NCI-H82 treated with DMSO at 0.1 percent for 48 hours (cell line): ENCODE measurements around the gene SGMS1.
"Not testable (repeated sequence)": the region's sequence is repeated elsewhere in the genome, so short reads cannot be mapped to it uniquely, and the experiment has no call there.

ENCODE experiments used
- DNase-seq: peaks from one replicate; lab custom pipeline; 2025; ENCODE audit not compliant: unreplicated experiment; lab: John Stamatoyannopoulos, UW

SGMS1 gene

DNA sequence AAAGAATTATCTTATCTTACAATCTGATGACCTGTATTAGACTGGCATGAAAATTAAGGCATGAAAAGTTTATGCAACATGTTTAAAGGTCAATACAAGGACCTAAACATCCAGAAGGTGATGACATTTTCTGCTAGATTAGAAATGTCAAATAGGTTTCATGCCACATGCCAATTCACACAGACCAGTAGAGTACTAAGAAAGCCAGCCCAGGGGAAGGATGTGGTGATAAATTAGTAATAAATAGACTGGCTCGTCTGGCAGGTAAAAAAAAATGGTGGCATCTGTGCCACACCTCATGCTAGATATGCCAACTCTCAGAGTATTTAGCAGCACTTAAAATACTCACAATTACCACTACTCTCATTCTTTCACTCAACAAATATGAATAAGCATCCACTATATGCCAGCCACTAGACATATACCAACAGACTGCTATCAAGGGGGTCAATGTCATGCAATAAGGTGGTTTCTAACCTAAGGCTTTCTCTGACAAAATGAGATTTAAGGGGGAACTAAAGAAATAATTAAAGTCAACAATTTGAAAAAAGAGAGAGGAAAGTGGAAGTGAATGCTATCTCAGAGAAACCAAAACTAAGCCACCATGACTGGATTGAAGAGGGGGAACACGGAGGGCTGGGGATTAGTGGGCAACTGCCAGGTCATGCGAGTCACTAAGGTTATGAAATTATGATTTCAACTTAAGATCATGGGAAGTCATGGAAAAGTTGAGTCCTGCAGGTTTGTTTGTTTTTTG lies 83.5 kb downstream of the SGMS1 start:
- DNase-seq, result no peak

- DNase-seq, result no peak
These were observed 85.0 kb downstream of the SGMS1 start for GRCh38 chr10:50538555-50539398.

DNA sequence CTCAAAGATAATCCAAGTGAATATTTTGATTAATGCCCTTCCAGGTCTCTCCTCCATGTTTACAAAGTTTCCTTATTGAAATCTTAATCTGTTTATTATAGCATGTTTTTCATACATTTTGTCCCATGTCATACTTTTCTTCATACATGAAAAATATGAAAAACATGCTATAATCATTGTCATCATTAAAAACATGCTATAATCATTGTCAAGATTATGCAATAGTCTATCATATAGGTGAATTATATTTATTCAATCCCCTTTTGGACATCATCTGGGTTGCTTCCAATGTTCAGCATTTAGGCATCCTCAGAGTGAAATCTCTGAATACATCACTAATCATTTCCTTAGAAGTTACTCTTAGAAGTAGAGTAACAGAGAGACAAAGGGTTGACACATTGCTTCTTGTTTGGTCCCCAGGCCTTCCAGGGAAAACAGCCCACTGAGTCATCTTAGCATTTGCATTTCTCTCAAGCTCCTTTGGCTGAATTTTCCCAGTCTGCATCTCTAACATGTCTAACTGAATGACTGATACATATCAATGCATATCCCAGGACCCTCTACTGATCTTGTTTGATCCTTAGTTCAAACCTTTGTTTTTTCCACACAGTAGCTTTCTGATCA lies 87.0 kb downstream of the SGMS1 start:
- DNase-seq, result no peak

DNA sequence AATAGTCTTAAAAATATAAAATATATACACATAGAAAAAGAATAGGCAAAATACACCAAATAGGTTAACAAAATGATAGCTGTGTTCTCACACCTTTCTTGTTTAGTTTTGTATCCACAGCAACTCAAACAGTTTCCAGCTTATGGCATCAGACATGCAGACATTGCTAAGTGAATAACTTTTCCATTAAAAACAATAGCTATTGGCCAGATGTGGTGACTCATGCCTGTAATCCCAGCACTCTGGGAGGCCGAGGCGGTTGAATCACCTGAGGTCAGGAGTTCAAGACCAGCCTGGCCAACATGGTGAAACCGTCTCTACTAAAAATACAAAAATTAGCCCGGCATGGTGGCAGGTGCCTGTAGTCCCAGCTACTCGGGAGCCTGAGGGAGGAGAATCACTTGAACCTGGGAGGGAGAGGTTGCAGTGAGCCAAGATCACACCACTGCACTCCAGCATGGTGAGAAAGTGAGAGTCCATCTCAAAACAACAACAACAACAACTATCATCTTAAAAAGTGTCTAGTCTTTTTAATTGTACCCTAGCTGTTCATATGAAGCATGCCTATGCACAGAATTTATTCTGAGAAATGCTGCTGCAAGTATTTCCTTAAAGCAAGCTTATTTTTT lies 88.9 kb downstream of the SGMS1 start:
- not testable (repeated sequence) for DNase-seq

GRCh38 chr10:50533296-50533695 lies 90.5 kb downstream of the SGMS1 start:
- DNase-seq, result no peak

DNA sequence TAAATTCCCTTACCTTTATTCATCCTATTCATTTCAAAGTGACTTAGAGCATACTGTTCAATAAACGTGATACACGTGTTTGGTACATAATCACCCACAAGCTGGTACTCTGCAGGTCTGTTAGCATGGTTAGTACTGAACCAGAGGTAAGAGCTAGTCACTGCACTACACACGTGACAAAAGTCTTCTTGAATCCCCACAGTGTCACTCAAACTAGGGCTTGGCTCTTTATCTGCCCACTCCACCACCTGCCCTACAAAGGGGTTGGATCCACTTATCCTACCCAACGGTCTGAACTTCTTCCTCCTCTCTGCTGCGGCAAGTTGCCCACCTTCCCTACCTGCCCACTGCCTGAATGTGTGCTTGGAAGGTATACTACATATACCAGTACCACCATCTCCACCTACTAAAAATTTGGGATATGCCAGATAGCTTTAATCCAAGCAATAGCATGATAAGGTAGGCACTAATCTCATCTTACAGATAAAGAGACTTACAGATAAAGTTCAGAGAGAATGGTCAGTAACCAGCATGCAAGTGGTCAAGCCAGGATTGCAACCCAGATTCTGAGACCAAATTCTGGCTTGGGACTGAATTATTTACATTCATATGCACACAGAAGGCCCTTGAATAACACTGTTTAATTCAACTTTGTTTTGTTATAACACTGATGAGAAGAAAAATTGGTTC lies 92.2 kb downstream of the SGMS1 start:
- no peak for DNase-seq

DNA sequence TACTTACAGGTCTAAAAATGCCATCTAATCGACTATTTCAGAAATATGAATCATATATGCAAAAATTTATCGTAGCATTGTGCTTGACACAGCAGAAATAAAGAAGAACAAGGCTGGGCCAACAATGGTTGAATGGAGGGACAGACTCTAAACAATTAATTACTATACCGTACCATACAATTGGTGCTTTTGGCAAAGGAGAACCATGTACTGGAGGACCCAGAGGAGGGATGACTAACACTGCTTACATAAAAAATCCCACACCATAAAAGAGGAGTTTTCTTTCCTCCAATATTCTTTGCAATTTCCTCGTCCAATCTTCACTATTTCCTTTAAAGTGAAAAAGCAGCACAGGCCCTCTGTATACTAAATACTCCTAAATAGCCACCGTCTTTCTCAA lies 94.1 kb downstream of the SGMS1 start:
- DNase-seq, result no peak

- DNase-seq, result no peak
These were observed 95.5 kb downstream of the SGMS1 start for GRCh38 chr10:50528206-50528605.

GRCh38 chr10:50527442-50528043 lies 96.2 kb downstream of the SGMS1 start:
- DNase-seq, result no peak

GRCh38 chr10:50526185-50526584 lies 97.6 kb downstream of the SGMS1 start:
- DNase-seq, result no peak

- DNase-seq, result no peak
These were observed 100.4 kb downstream of the SGMS1 start for GRCh38 chr10:50523357-50523756.

DNA sequence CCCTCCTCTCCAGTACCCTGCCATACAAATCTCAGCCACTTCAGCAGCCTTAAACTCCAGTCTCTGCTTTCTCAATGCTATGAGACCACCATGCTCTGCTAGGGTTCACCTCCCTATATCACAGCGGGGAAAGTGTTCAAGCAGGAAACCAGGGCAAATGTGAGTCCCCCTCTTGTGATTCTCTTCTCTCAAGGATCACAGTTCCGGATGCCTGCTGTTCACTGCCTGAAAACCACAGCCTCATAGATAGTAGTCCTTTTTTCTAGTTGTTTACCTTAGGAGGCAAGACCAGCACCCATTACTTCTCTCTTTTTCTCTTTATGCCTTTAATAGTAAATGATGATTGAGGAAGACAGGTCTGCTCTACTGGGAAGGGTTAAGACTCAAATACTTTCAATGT lies 100.8 kb downstream of the SGMS1 start:
- DNase-seq, result no peak

DNA sequence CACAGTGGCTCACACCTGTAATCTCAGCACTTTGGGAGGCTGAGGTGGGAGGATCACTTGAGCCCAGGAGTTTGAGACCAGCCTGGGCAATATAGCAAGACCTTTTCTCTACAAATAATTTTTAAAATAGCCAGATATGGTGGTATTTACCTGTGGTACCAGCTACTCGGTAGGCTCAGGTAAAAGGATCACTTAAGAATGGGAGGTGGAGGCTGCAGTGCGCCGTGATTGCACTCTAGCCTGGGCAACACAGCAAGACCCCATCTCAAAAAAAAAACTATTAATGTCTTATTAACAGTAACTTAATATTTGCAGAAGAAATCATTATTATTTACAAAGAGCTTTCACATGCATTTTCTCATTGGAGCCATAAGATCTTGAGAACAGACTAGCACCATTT lies 103.6 kb downstream of the SGMS1 start:
- no peak for DNase-seq

DNA sequence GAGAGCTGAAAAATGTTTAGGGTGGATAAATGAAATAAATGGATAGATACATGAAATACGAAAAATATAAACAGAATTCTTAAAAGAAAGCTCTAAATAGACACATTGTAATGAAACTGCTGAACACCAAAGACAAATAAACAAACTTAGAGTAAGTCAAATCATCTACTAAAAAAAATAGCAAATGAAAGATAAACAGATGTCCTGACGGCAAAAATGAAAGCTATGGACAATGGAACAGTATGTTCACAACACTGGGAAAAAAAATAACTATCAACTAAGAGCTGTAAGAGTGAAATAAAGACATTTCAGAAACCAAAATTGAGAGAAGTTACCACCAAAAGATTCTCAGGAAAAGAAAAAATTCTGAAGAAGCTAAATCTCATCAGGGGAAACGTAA lies 106.1 kb downstream of the SGMS1 start:
- DNase-seq, result no peak

DNA sequence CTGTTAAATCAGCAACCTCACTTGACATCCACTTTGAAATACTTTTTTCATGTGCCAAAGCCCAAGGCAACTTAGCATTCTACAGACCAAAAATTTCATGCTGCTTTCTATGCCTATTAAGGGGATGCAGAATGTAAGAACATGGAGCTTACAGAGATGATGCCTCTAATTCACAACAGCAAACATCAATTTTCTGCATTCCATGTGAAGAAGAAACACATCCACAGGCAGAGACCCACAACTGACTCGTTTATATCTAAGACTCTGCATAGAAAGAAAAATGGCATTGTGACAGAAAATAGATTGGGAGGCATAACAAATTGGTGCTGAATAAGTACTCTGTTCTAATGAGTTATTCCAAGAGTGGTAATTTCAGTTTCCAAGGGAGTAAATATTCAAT lies 107.6 kb downstream of the SGMS1 start:
- DNase-seq, result no peak

- no peak for DNase-seq
These were observed 108.3 kb downstream of the SGMS1 start for GRCh38 chr10:50515420-50515819.

DNA sequence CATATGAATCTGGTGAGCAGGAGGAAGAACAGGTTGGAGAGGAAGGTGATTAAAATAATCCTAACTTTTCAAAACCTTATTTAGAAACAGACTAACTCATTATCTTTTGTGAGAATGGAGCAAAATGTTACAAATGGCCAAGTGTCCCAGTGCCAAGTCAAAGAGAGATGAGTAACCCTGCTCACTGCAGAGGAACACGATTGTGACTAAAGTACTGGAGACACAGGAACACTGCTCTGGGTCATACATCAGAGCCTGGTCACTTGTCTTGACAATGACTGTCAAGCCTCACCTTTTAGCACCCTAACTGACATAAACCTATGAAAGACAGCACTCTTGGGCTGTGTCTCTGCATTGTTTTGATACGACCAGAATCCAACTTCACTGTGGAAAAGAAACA lies 108.8 kb downstream of the SGMS1 start:
- DNase-seq, result no peak

DNA sequence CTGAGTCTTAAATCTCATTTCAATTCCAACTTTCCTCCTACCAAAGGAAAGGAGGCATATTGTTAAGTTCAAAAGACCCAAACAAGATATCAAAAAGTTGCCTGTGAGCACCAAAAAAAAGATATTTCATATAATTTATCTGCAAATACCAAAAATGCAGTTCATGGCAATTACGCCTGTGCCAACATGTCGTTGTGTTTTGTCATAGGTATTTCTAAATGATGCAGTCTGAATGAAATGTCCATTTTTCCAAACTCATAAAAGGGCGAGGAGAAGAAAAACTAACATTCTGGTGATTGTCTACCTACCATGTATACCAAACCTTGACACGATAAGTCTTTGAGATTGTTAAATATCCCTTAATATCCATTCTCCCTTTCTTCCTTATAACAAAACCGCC lies 109.8 kb downstream of the SGMS1 start:
- DNase-seq, result no peak

- no peak for DNase-seq
These were observed 110.9 kb downstream of the SGMS1 start for GRCh38 chr10:50512743-50513416.

DNA sequence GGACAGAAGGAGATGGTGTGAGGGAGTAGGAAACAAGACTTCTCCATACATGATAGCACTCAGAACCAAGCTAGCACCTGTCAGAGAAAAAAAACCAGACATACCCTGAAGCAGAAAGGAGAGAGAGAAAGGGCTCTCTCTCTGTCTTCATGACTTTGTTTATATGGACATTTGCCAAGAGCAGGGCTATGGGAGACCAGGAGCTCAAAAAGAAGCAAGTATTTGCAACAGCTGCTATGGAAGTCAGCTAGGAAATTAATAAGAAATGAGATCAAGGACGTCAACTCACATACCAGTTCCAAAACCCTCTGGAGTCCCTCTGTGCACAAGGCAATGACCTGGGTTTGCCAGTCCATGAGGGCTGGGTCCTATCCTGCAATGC lies 111.6 kb downstream of the SGMS1 start:
- no peak for DNase-seq
